ENCODE measurements around the gene GCK. TPM values are rescaled to one million over a fixed set of nuclear protein-coding genes. Genes with fewer than 3 reads are reported as not detected.

GCK gene
- total RNA-seq, 1 experiment from 2014 or later, result not detected

DNA sequence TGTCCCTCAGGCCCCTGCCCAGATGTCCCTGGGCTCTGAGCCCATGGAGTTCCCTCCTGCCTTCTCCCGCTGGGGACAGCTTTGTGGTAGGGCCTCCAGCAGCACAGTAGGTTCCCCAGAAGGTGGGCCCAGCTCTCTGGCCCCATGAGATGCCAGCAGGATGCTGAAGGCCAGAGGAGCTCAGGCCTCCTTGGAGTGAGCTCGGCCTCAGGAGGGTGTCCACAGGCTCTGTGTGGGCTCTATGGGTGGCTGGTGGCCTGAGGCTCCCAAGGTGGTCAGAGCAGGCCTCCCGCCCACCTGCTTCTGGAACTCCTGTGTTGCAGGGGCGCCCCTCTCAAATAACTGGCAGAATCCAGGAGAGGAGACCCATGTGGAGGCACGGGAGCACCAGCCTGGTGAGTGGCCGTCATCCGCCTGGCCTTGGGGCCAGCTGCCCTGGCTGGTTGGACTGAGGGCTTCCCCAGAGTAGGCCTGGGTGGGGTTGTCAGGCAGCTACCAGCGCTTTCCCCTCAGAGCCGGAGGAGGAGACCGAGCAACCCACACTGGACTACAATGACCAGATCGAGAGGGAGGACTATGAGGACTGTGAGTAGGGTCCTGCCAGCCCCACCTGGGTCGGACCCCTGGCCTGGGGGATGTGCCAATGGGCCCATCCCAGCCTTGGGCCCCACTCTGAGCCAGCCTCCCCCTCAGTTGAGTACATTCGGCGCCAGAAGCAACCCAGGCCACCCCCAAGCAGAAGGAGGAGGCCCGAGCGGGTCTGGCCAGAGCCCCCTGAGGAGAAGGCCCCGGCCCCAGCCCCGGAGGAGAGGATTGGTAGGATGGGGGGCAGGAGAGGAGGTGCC lies 81.9 kb downstream of the GCK start:
- Histone ChIP-seq H3F3A (ENCODE audit: low read length, unreplicated experiment) (no peaks in the 10 kb centered on the region), H3K36me3 (ENCODE audit: low read depth, low read length) (no peaks in the 10 kb centered on the region), H3K27ac (ENCODE audit: low read length) (no peak overlapping the region), H3K27me3 (ENCODE audit: low read length) (no peaks in the 10 kb centered on the region), H3K4me2 (ENCODE audit: low read length) (no peak overlapping the region), H3K9me2 (replicated peaks; ENCODE audit: low read length) (no peaks in the 10 kb centered on the region), H3K9ac (ENCODE audit: low read length) (no peak overlapping the region), H3K4me3 (ENCODE audit: low read length) (no peak overlapping the region), H3K4me1 (ENCODE audit: insufficient read depth, low read length) (no peaks in the 10 kb centered on the region), H3K9me3 (ENCODE audit: low read length) (no peaks in the 10 kb centered on the region), H3K79me2 (ENCODE audit: low read length) (no peaks in the 10 kb centered on the region), H2AFZ (ENCODE audit: low read length) (no peak overlapping the region), H4K20me1 (ENCODE audit: low read length) (no peaks in the 10 kb centered on the region)
- CTCF ChIA-PET, result no interaction called here
- POLR2A ChIA-PET (ENCODE audit: unreplicated experiment), result no interaction called here
- no TSS peak for BruUV-seq (replicated peaks)
- intact Hi-C loops (cut with micrococcal nuclease), result no loop called here
- TF ChIP-seq EZH2phosphoT487 (IDR thresholded peaks at IDR 0.05; ENCODE audit: borderline replicate concordance, low read length) (no peak), EZH2 (IDR thresholded peaks at IDR 0.05; ENCODE audit: low read length, unreplicated experiment) (no peak)
- TF ChIP-seq, protein P1, sequence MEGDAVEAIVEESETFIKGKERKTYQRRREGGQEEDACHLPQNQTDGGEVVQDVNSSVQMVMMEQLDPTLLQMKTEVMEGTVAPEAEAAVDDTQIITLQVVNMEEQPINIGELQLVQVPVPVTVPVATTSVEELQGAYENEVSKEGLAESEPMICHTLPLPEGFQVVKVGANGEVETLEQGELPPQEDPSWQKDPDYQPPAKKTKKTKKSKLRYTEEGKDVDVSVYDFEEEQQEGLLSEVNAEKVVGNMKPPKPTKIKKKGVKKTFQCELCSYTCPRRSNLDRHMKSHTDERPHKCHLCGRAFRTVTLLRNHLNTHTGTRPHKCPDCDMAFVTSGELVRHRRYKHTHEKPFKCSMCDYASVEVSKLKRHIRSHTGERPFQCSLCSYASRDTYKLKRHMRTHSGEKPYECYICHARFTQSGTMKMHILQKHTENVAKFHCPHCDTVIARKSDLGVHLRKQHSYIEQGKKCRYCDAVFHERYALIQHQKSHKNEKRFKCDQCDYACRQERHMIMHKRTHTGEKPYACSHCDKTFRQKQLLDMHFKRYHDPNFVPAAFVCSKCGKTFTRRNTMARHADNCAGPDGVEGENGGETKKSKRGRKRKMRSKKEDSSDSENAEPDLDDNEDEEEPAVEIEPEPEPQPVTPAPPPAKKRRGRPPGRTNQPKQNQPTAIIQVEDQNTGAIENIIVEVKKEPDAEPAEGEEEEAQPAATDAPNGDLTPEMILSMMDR (conservative IDR thresholded peaks at IDR 0.05; ENCODE audit: low read depth, low read length), result no peak
- DNase-seq (no peak), ATAC-seq (no peak)

DNA sequence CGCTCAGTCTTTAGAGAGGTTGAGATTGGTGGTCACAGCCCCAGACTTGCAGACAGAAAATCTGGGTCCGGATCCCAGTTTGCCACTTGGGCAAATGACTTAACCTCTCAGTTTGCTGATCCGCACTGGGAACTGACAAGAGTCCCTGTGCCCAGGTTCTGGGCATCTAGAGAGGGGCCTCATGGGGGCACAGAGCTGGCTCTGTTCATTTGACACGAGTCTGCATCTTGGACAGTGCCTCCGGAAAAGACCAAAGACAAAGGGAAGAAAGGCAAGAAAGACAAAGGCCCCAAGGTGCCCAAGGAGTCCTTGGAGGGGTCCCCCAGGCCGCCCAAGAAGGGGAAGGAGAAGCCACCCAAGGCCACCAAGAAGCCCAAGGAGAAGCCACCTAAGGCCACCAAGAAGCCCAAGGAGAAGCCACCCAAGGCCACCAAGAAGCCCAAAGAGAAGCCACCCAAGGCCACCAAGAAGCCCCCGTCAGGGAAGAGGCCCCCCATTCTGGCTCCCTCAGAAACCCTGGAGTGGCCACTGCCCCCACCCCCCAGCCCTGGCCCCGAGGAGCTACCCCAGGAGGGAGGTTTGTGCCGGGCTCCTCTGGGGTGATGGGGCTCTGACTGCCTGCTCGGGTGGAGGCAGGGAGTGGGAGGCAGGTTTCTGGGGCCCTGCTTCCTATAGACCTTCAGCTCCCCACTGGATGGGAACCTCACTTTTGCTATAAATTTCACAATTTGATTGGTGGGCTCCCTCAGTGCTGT lies 82.8 kb downstream of the GCK start:
- H3K27ac ChIP-seq (ENCODE audit: low read length), result no peak overlapping the region
- CTCF ChIA-PET, result no interaction called here

More for the DNA sequence above, 82.8 kb downstream of the GCK start:
- Histone ChIP-seq H3K4me2 (ENCODE audit: low read length) (no peak overlapping the region), H3K27me3 (ENCODE audit: low read length) (no peaks in the 10 kb centered on the region), H3K9ac (ENCODE audit: low read length) (no peak overlapping the region), H4K20me1 (ENCODE audit: low read length) (no peaks in the 10 kb centered on the region), H2AFZ (ENCODE audit: low read length) (no peak overlapping the region), H3K9me2 (replicated peaks; ENCODE audit: low read length) (no peaks in the 10 kb centered on the region), H3F3A (ENCODE audit: low read length, unreplicated experiment) (no peaks in the 10 kb centered on the region), H3K4me1 (ENCODE audit: insufficient read depth, low read length) (no peaks in the 10 kb centered on the region), H3K79me2 (ENCODE audit: low read length) (no peaks in the 10 kb centered on the region), H3K36me3 (ENCODE audit: low read depth, low read length) (no peaks in the 10 kb centered on the region), H3K4me3 (ENCODE audit: low read length) (no peak overlapping the region), H3K9me3 (ENCODE audit: low read length) (no peaks in the 10 kb centered on the region)
- BruUV-seq (replicated peaks), result no TSS peak
- intact Hi-C loops (cut with micrococcal nuclease), result no loop called here
- POLR2A ChIA-PET (ENCODE audit: unreplicated experiment), result no interaction called here
- DNase-seq (no peak), ATAC-seq (no peak)
- TF ChIP-seq EZH2phosphoT487 (IDR thresholded peaks at IDR 0.05; ENCODE audit: borderline replicate concordance, low read length) (no peak), EZH2 (IDR thresholded peaks at IDR 0.05; ENCODE audit: low read length, unreplicated experiment) (no peak)
- TF ChIP-seq, protein P1 (conservative IDR thresholded peaks at IDR 0.05; ENCODE audit: low read depth, low read length), result no peak
